H1 (cell line): ENCODE results near the gene LRRC19. TPM values are rescaled to one million over a fixed set of nuclear protein-coding genes. Genes with fewer than 3 reads are reported as not detected.
A peak's percentile ranks its signal among the peaks of the same experiment; 100 is the strongest.

Source experiments
- CTCF ChIA-PET: fragments of 300-600 bp; sonication (Branson Sonifier 250); formaldehyde crosslinking; loops from one replicate; lab custom pipeline; 2021; ENCODE audit not compliant: partially characterized antibody; lab: Charles Lee
- POLR2A ChIA-PET: fragments of 300-600 bp; sonication (Branson Sonifier 250); formaldehyde crosslinking; loops from one replicate; lab custom pipeline; 2021; ENCODE audit warnings: inconsistent platforms; ENCODE audit not compliant: partially characterized antibody; lab: Charles Lee
- DNase-seq, 2 experiments: peaks; one replicate each; pipeline versions ENCODE4 v3.0.0 to v3.0.0-alpha.2; 2010 to 2022; ENCODE audit warnings: low spot score in 2 of 2, low read depth in 1 of 2, mixed read lengths in 1 of 2
- FAIRE-seq: peaks from 2 replicates; lab custom pipeline; 2011; peaks lifted over from hg19 to GRCh38; lab: Jason Lieb, UNC
- H2AFZ ChIP-seq: 2 replicates; pipeline ENCODE4 v1.8.1; 2012; ENCODE audit warnings: low read length, inconsistent platforms
- H2AK5ac ChIP-seq: 2 replicates; pipeline ENCODE4 v1.6.1; 2013; ENCODE audit warnings: low read depth, low read length
- H2BK120ac ChIP-seq: replicated peaks from 2 replicates; pipeline ENCODE3; 2013; ENCODE audit warnings: low read depth, low read length, inconsistent platforms
- H2BK12ac ChIP-seq: 2 replicates; pipeline ENCODE4 v1.6.1; 2013; ENCODE audit warnings: low read depth, low read length
- H2BK15ac ChIP-seq: 2 replicates; pipeline ENCODE4 v1.6.1; 2013; ENCODE audit warnings: low read length
- H2BK20ac ChIP-seq: 2 replicates; pipeline ENCODE4 v1.6.1; 2013; ENCODE audit warnings: low read length
- H2BK5ac ChIP-seq: 2 replicates; pipeline ENCODE4 v1.6.1; 2013; ENCODE audit warnings: low read depth, low read length
- H3K14ac ChIP-seq: 2 replicates; pipeline ENCODE4 v1.6.1; 2013; ENCODE audit warnings: inconsistent platforms; ENCODE audit not compliant: insufficient read length
- H3K18ac ChIP-seq: 2 replicates; pipeline ENCODE4 v1.6.1; 2013; ENCODE audit warnings: low read length; ENCODE audit errors: extremely low read depth
- H3K23ac ChIP-seq: 2 replicates; pipeline ENCODE4 v1.6.1; 2013; ENCODE audit warnings: inconsistent platforms; ENCODE audit not compliant: insufficient read length
- H3K23me2 ChIP-seq: 2 replicates; pipeline ENCODE4 v1.6.1; 2013; ENCODE audit warnings: low read depth, low read length
- H3K27ac ChIP-seq: 2 replicates; pipeline ENCODE4 v1.6.1; 2011; ENCODE audit warnings: low read depth, low read length, inconsistent platforms
- H3K27me3 ChIP-seq, 4 experiments: replicated peaks in 1 of 4; 1 replicate in 1 of 4; 2 replicates in 3 of 4; pipeline versions ENCODE4 v1.6.1 to v1.8.1; 2011 to 2013; ENCODE audit warnings: low read length in 3 of 4, mild to moderate bottlenecking in 3 of 4, inconsistent platforms in 2 of 4, mixed read lengths in 2 of 4, moderate library complexity in 1 of 4; ENCODE audit not compliant: control insufficient read depth in 3 of 4, insufficient read depth in 3 of 4; ENCODE audit errors: extremely low read depth in 1 of 4
- H3K36me3 ChIP-seq, 4 experiments: 2 replicates each; pipeline versions ENCODE4 v1.6.1 to v1.8.1; 2011 to 2013; ENCODE audit warnings: mild to moderate bottlenecking in 4 of 4, low read length in 3 of 4, moderate library complexity in 2 of 4, control low read depth in 1 of 4, inconsistent platforms in 1 of 4; ENCODE audit not compliant: insufficient read depth in 4 of 4, control insufficient read depth in 2 of 4
- H3K4ac ChIP-seq: replicated peaks from 2 replicates; pipeline ENCODE3; 2013; ENCODE audit warnings: low read length, low read depth, mixed read lengths, inconsistent platforms; ENCODE audit not compliant: insufficient read length
- H3K4me1 ChIP-seq, 4 experiments: replicated peaks in 1 of 4; 1 replicate in 1 of 4; 2 replicates in 3 of 4; pipeline versions ENCODE4 v1.6.1 to v1.8.1; 2011 to 2013; ENCODE audit warnings: low read length in 3 of 4, inconsistent platforms in 2 of 4, mixed read lengths in 1 of 4; ENCODE audit not compliant: insufficient read depth in 4 of 4, control insufficient read depth in 3 of 4
- H3K4me2 ChIP-seq, 2 experiments: 2 replicates each; pipeline versions ENCODE4 v1.6.1 to v1.8.1; 2011 to 2013; ENCODE audit warnings: low read depth in 2 of 2, low read length in 2 of 2, control low read depth in 1 of 2, inconsistent platforms in 1 of 2, mild to moderate bottlenecking in 1 of 2; ENCODE audit not compliant: insufficient read depth in 1 of 2
- H3K4me3 ChIP-seq, 4 experiments: fragments of 200-600, 300-600 bp in 1 of 4; sonication (generic), shearing (Covaris generic), sonication (Bioruptor Twin) in 1 of 4; 2 replicates each; pipeline versions ENCODE4 v1.5.1 to v1.8.1; 2011 to 2016; ENCODE audit warnings: low read length in 4 of 4, low read depth in 3 of 4, control low read depth in 2 of 4, inconsistent platforms in 2 of 4, mild to moderate bottlenecking in 2 of 4, mixed read lengths in 1 of 4, moderate library complexity in 1 of 4; ENCODE audit not compliant: insufficient read depth in 2 of 4; ENCODE audit errors: extremely low read depth in 1 of 4
- H3K56ac ChIP-seq: replicated peaks from 2 replicates; pipeline ENCODE3; 2013; ENCODE audit warnings: low read depth, mild to moderate bottlenecking, mixed read lengths, low read length, inconsistent platforms; ENCODE audit not compliant: insufficient read length
- H3K79me1 ChIP-seq: 2 replicates; pipeline ENCODE4 v1.6.1; 2013; ENCODE audit warnings: low read depth, low read length, control low read depth
- H3K79me2 ChIP-seq, 2 experiments: 2 replicates each; pipeline versions ENCODE4 v1.6.1 to v1.8.1; 2012 to 2013; ENCODE audit warnings: low read length in 2 of 2, mild to moderate bottlenecking in 2 of 2, inconsistent platforms in 1 of 2; ENCODE audit not compliant: insufficient read depth in 2 of 2, control insufficient read depth in 1 of 2
- H3K9ac ChIP-seq, 4 experiments: replicated peaks in 1 of 4; 1 replicate in 1 of 4; 2 replicates in 3 of 4; pipeline versions ENCODE4 v1.6.1 to v1.8.1; 2011 to 2013; ENCODE audit warnings: low read depth in 3 of 4, low read length in 3 of 4, control low read depth in 2 of 4, mild to moderate bottlenecking in 2 of 4, moderate library complexity in 2 of 4, inconsistent platforms in 1 of 4; ENCODE audit errors: extremely low read depth in 1 of 4
- H3K9me3 ChIP-seq, 2 experiments: 2 replicates each; pipeline versions ENCODE4 v1.6.1 to v1.8.1; 2012 to 2013; ENCODE audit warnings: mild to moderate bottlenecking in 2 of 2, moderate library complexity in 2 of 2, control low read depth in 1 of 2, inconsistent platforms in 1 of 2, low read depth in 1 of 2, low read length in 1 of 2, mixed read lengths in 1 of 2; ENCODE audit not compliant: insufficient read depth in 2 of 2
- H4K20me1 ChIP-seq, 2 experiments: replicated peaks in 1 of 2; 2 replicates each; pipeline versions ENCODE3 to v1.8.1; 2011 to 2013; ENCODE audit warnings: inconsistent platforms in 2 of 2, low read length in 2 of 2, mild to moderate bottlenecking in 1 of 2; ENCODE audit not compliant: insufficient read depth in 2 of 2, control insufficient read depth in 1 of 2
- H4K5ac ChIP-seq: 2 replicates; pipeline ENCODE4 v1.6.1; 2013; ENCODE audit warnings: low read length, low read depth, mixed read lengths, inconsistent platforms; ENCODE audit not compliant: insufficient read length
- H4K8ac ChIP-seq: 2 replicates; pipeline ENCODE4 v1.8.0; 2013; ENCODE audit warnings: mild to moderate bottlenecking, moderate library complexity, low read length, inconsistent platforms; ENCODE audit not compliant: insufficient read depth; ENCODE audit errors: extremely low read depth
- H4K91ac ChIP-seq: replicated peaks from 2 replicates; pipeline ENCODE3; 2013; ENCODE audit warnings: low read length, mixed read lengths, inconsistent platforms; ENCODE audit not compliant: insufficient read length
- CTCF ChIP-seq, 3 experiments: IDR thresholded peaks; 1 replicate in 2 of 3; 2 replicates in 1 of 3; pipeline versions ENCODE4 v1.5.1 to v1.6.1; 2011; ENCODE audit warnings: low read length in 3 of 3, mild to moderate bottlenecking in 3 of 3, inconsistent platforms in 2 of 3, low read depth in 1 of 3, moderate library complexity in 1 of 3; ENCODE audit not compliant: insufficient read depth in 1 of 3; ENCODE audit errors: control extremely low read depth in 1 of 3
- MAFK ChIP-seq: IDR thresholded peaks from 2 replicates; pipeline ENCODE4 v1.6.1; 2012; ENCODE audit warnings: low read depth, mild to moderate bottlenecking, improper control_type of control experiment, low read length
- MAX ChIP-seq: IDR thresholded peaks from 2 replicates; pipeline ENCODE4 v1.6.1; 2012; ENCODE audit warnings: inconsistent platforms
- PHF8 ChIP-seq: fragments of 200-600 bp; sonication (generic); conservative IDR thresholded peaks from 2 replicates; pipeline ENCODE4 v1.7.1; 2012; ENCODE audit warnings: low read depth, mild to moderate bottlenecking, inconsistent platforms, low read length, moderate library complexity
- POLR2AphosphoS5 ChIP-seq: IDR thresholded peaks from 2 replicates; pipeline ENCODE4 v1.6.1; 2011; ENCODE audit warnings: low read depth, low read length
- POU5F1 ChIP-seq: IDR thresholded peaks from 2 replicates; pipeline ENCODE4 v1.6.1; 2011; ENCODE audit warnings: low read depth, mild to moderate bottlenecking, low read length, moderate library complexity
- polyA plus RNA-seq, 7 experiments: library from polyadenylated mRNA; depleted of rRNA in 3 of 7; stranded (reverse) in 5 of 7; unstranded in 2 of 7; fragments of >200 nt in 5 of 7; fragments of 200-250 nt in 2 of 7; gene quantifications; 1 replicate in 5 of 7; 2 replicates in 1 of 7; 4 replicates in 1 of 7; pipeline versions ENCODE4 v1.2.1 to v1.2.3, GENCODE V29; 2011 to 2013; ENCODE audit warnings: missing spikeins in 2 of 7, mixed read lengths in 2 of 7
- total RNA-seq: library from RNA; stranded (reverse); fragmentation: NEBNext Ultra II Directional; extraction: Animal tissue kit (Norgen Biotek cat#: 25700); gene quantifications from 2 replicates; pipeline ENCODE4 v1.2.1, GENCODE V29; 2021

LRRC19 gene
- total and polyA plus RNA-seq, 2 of the 8 experiments (the other 6 are each of a cell fraction or from before 2014, with no cell fraction given), result not detected

DNA sequence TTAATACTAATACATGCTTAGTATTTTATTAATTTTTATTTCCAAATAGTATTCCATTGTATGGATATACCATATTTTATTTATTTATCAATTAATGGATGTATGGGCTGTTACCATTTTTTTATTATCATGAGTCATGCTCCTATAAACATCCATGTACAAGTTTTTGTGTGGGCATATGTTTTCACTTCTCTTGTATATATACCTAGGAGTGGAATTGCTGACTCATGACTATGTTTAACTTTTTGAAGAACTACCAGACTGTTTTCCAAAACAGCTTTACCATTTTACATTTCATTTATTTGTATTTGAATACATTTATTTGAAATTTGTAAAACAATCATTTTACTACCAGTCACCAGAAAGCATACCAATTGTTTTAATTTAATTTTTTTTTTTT is 14.1 kb upstream of the LRRC19 start:
- no peak overlapping the region for H3K4ac ChIP-seq
- H3K18ac ChIP-seq, result no peak overlapping the region
- no peaks in the 10 kb centered on the region for H4K20me1 ChIP-seq
- no peaks in the 10 kb centered on the region for H3K4me1 ChIP-seq
- H3K4me2 ChIP-seq, result no peak overlapping the region
- H3K23ac ChIP-seq, result no peak overlapping the region
- peaks cover 0 to 11% (median 4%) of the 10 kb centered on the region in 4 experiments; a peak in 5 of 8 replicates for H3K36me3 ChIP-seq
- TF ChIP-seq CTCF (IDR thresholded peaks at IDR 0.05; ENCODE audit: control extremely low read depth in 1 of 3, insufficient read depth in 1 of 3, low read depth in 1 of 3, low read length in 3 of 3), result no peak
- peak; percentile 67; the same call in 1 of the 2 replicates for TF ChIP-seq MAFK
- no peak for TF ChIP-seq PHF8
- no peak for TF ChIP-seq POLR2AphosphoS5
- no peak for TF ChIP-seq MAX
- no peak for TF ChIP-seq POU5F1
- no peak overlapping the region for H2AFZ ChIP-seq
- H2BK12ac ChIP-seq, result no peak overlapping the region
- H4K91ac ChIP-seq, result no peak overlapping the region
- no peak overlapping the region for H3K9ac ChIP-seq
- no peak overlapping the region for H3K56ac ChIP-seq
- no peaks in the 10 kb centered on the region for H3K9me3 ChIP-seq
- no peak overlapping the region for H4K8ac ChIP-seq
- DNase-seq, result no peak
- no peak overlapping the region for H4K5ac ChIP-seq
- no peaks in the 10 kb centered on the region for H3K79me2 ChIP-seq
- CTCF ChIA-PET, result interaction anchor here (0.6 to 2.3 kb wide), 7 partner anchors 8 to 305 kb away, joined by 3 to 11 read pairs (median 3); no protein-coding TSS in a partner anchor
- no peak overlapping the region for H2BK5ac ChIP-seq
- no peak overlapping the region for H2BK120ac ChIP-seq
- no peaks in the 10 kb centered on the region for H3K23me2 ChIP-seq
- H2AK5ac ChIP-seq, result no peak overlapping the region
- H2BK20ac ChIP-seq, result no peak overlapping the region
- POLR2A ChIA-PET, result interaction anchor here (0.6 kb wide), 2 partner anchors 53 to 120 kb away, joined by 3 to 4 read pairs; no protein-coding TSS in a partner anchor
- no peak overlapping the region for H3K27ac ChIP-seq
- no peak for FAIRE-seq
- H3K14ac ChIP-seq, result no peak overlapping the region
- H3K79me1 ChIP-seq, result no peaks in the 10 kb centered on the region
- no peaks in the 10 kb centered on the region for H3K27me3 ChIP-seq
- no peak overlapping the region for H2BK15ac ChIP-seq
- H3K4me3 ChIP-seq, result no peak overlapping the region
